Loucy (cell line): ENCODE results near the gene BCAR3.

Source experiments
- H2AFZ ChIP-seq: fragments of 200-600 bp; sonication (generic); 2 replicates; pipeline ENCODE4 v1.6.0; 2016; ENCODE audit warnings: antibody characterized with exemption, mild to moderate bottlenecking, low read length, moderate library complexity
- H3F3A ChIP-seq: fragments of 200-600 bp; 2 replicates; pipeline ENCODE4 v1.6.0; 2016; ENCODE audit warnings: antibody characterized with exemption, low read depth, mild to moderate bottlenecking
- H3K27me3 ChIP-seq: fragments of 200-600 bp; sonication (generic); 2 replicates; pipeline ENCODE4 v1.6.1; 2014; ENCODE audit warnings: low read length, mild to moderate bottlenecking; ENCODE audit not compliant: insufficient read depth, poor library complexity, severe bottlenecking
- H3K36me3 ChIP-seq: fragments of 200-600 bp; sonication (generic); 2 replicates; pipeline ENCODE4 v1.6.1; 2016; ENCODE audit warnings: low read length; ENCODE audit not compliant: insufficient read depth
- H3K4me1 ChIP-seq: fragments of 200-600 bp; sonication (generic); 2 replicates; pipeline ENCODE4 v1.5.1; 2014; ENCODE audit warnings: low read length, mild to moderate bottlenecking; ENCODE audit not compliant: insufficient read depth, poor library complexity, severe bottlenecking
- H3K4me2 ChIP-seq: fragments of 200-600 bp; sonication (generic); 2 replicates; pipeline ENCODE4 v1.6.0; 2014; ENCODE audit warnings: antibody characterized with exemption, low read length, low read depth, mild to moderate bottlenecking; ENCODE audit not compliant: poor library complexity, severe bottlenecking
- H3K4me3 ChIP-seq: fragments of 200-600 bp; sonication (generic); 2 replicates; pipeline ENCODE4 v1.5.1; 2014; ENCODE audit warnings: low read length, mild to moderate bottlenecking, mixed read lengths; ENCODE audit not compliant: poor library complexity, severe bottlenecking
- H3K79me2 ChIP-seq: fragments of 200-600 bp; sonication (generic); 2 replicates; pipeline ENCODE4 v1.6.1; 2014; ENCODE audit warnings: low read length; ENCODE audit not compliant: insufficient read depth
- H3K9ac ChIP-seq: fragments of 200-600 bp; sonication (generic); 2 replicates; pipeline ENCODE4 v1.6.0; 2014; ENCODE audit warnings: mild to moderate bottlenecking, low read depth, low read length, moderate library complexity; ENCODE audit not compliant: poor library complexity, severe bottlenecking
- H3K9me2 ChIP-seq: fragments of 200-600 bp; sonication (generic); replicated peaks from 2 replicates; pipeline ENCODE4 v1.6.1; 2016; ENCODE audit warnings: low read depth, low read length, mixed read lengths
- H3K9me3 ChIP-seq: fragments of 200-600 bp; sonication (generic); 2 replicates; pipeline ENCODE4 v1.6.1; 2014; ENCODE audit warnings: mild to moderate bottlenecking, antibody characterized with exemption, low read length, low read depth; ENCODE audit not compliant: insufficient read depth
- H4K20me1 ChIP-seq: fragments of 200-600 bp; sonication (generic); 2 replicates; pipeline ENCODE4 v1.6.0; 2014; ENCODE audit warnings: antibody characterized with exemption, low read length, mild to moderate bottlenecking; ENCODE audit not compliant: insufficient read depth, poor library complexity, severe bottlenecking
- EZH2phosphoT487 ChIP-seq: fragments of 200-600 bp; IDR thresholded peaks from 2 replicates; pipeline ENCODE4 v1.6.1; 2018; ENCODE audit warnings: antibody characterized with exemption, mild to moderate bottlenecking, moderate library complexity, borderline replicate concordance
- TF ChIP-seq, protein P1 (sequence below): fragments of 200-600 bp; sonication (generic); conservative IDR thresholded peaks from 2 replicates; pipeline ENCODE4 v1.5.1; 2014; ENCODE audit warnings: mild to moderate bottlenecking, antibody characterized with exemption, low read length

The BCAR3 gene

DNA sequence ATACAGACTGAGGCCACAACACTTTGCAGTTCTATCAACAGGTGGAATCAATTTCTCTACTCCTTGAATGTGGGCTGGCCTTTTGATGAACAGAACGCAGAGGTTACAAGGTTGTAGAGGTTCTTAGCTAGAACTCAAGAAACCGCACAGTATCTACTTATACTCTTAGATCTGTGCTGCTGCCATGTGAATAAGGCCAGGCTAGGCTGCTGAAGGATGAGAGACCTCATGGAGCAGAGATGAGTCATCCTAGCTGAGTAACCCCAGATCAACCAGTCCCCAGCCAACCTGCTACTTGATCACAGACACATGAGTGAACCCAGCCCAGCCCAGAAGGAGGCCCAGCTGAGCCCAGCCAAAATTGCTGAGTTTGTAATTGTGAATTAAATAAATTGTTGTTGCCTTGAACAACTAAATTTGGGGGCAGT, 35.3 kb upstream of the BCAR3 start:
- Histone ChIP-seq H3F3A (no peaks in the 10 kb centered on the region), H4K20me1 (no peaks in the 10 kb centered on the region), H3K79me2 (no peaks in the 10 kb centered on the region), H2AFZ (no peak overlapping the region), H3K9me3 (no peaks in the 10 kb centered on the region), H3K4me1 (peaks cover 7% of the 10 kb centered on the region), H3K9me2 (no peaks in the 10 kb centered on the region), H3K4me2 (no peak overlapping the region), H3K27me3 (peaks cover 3% of the 10 kb centered on the region), H3K9ac (no peak overlapping the region), H3K36me3 (no peaks in the 10 kb centered on the region), H3K4me3 (no peak overlapping the region)
- TF ChIP-seq, protein P1, sequence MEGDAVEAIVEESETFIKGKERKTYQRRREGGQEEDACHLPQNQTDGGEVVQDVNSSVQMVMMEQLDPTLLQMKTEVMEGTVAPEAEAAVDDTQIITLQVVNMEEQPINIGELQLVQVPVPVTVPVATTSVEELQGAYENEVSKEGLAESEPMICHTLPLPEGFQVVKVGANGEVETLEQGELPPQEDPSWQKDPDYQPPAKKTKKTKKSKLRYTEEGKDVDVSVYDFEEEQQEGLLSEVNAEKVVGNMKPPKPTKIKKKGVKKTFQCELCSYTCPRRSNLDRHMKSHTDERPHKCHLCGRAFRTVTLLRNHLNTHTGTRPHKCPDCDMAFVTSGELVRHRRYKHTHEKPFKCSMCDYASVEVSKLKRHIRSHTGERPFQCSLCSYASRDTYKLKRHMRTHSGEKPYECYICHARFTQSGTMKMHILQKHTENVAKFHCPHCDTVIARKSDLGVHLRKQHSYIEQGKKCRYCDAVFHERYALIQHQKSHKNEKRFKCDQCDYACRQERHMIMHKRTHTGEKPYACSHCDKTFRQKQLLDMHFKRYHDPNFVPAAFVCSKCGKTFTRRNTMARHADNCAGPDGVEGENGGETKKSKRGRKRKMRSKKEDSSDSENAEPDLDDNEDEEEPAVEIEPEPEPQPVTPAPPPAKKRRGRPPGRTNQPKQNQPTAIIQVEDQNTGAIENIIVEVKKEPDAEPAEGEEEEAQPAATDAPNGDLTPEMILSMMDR = no peak
- no peak for TF ChIP-seq EZH2phosphoT487

DNA sequence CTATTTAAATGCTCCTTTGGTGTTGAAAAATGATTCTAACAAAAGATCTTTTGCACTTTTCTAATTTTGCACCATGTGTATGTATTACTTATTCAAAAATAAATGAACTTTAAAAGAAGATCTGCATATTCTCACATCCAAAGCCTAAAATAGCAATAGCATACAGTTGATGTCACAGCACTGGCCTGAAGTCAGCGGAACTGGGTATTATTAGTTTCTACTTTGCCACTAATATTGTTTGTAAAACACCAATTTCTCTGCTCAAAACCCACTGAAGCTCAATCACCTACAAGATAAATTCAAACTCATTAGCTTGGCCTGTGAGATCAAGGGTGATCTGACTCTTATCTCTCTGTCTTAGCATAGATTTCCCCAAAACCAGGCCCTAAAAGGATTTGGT, 34.5 kb upstream of the BCAR3 start:
- Histone ChIP-seq H3K36me3 (no peaks in the 10 kb centered on the region), H3K27me3 (peaks cover 11% of the 10 kb centered on the region), H3K4me2 (no peak overlapping the region), H3K9ac (no peak overlapping the region), H3K79me2 (no peaks in the 10 kb centered on the region), H3K9me3 (no peaks in the 10 kb centered on the region), H3F3A (no peaks in the 10 kb centered on the region), H2AFZ (no peak overlapping the region), H3K4me1 (peaks cover 7% of the 10 kb centered on the region), H4K20me1 (no peaks in the 10 kb centered on the region), H3K4me3 (no peak overlapping the region), H3K9me2 (no peaks in the 10 kb centered on the region)
- TF ChIP-seq EZH2phosphoT487 = no peak
- TF ChIP-seq, protein P1 = no peak

DNA sequence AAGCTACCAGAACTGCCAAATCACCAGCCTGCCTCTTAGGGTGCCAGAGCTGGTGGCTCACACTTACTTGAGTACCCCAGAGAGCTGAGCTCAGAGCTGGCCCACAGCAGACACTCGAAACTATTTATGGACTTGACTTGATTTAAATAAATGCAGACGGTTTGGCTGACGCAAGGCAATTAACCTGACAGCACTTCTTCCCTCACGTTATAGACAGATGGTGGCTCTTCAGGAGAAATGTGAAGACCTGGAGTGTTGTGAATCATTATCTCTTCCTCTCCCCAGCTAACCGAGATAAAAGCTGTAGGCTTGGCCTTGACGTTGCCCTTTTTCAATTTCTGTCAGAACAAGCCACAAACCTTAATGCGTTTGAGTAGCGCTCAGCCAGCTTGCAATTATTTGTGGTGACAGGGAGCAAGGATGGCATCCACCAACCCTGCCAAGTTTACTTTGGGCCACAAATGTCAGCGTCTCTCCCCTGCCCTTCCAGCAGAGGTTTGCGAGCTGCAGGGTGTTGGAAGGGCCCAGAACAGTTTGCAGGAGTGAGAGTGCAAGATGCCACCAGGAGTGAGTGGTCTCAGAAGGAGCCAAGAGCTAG, 34.0 kb upstream of the BCAR3 start:
- H3K9ac ChIP-seq = no peak overlapping the region
- no peaks in the 10 kb centered on the region for H3K9me2 ChIP-seq
- TF ChIP-seq, protein P1 = no peak
- TF ChIP-seq EZH2phosphoT487 = no peak
- H3K4me2 ChIP-seq = no peak overlapping the region
- no peaks in the 10 kb centered on the region for H3K36me3 ChIP-seq
- peaks cover 7% of the 10 kb centered on the region for H3K4me1 ChIP-seq
- peaks cover 16% of the 10 kb centered on the region for H3K27me3 ChIP-seq
- H3F3A ChIP-seq = no peaks in the 10 kb centered on the region
- no peaks in the 10 kb centered on the region for H4K20me1 ChIP-seq
- no peak overlapping the region for H3K4me3 ChIP-seq
- no peak overlapping the region for H2AFZ ChIP-seq
- H3K79me2 ChIP-seq = no peaks in the 10 kb centered on the region
- H3K9me3 ChIP-seq = no peaks in the 10 kb centered on the region
